ENCODE results near the gene PYGL. TPM values are rescaled to one million over a fixed set of nuclear protein-coding genes. Genes with fewer than 3 reads are reported as not detected.

The PYGL gene
- total RNA-seq, 1 experiment from 2014 or later = 75.6 TPM

- intact Hi-C loops (cut with micrococcal nuclease; ENCODE audit: unreplicated experiment) = loop anchor here (5.0 kb wide), 1 partner anchor 85 kb away; no protein-coding TSS in a partner anchor
Measured at GRCh38 chr14:50862036-50862570, 82.2 kb downstream of the PYGL start.

GRCh38 chr14:50860478-50861086 lies 83.7 kb downstream of the PYGL start:
- intact Hi-C loops (cut with micrococcal nuclease; ENCODE audit: unreplicated experiment) = loop anchor here (1.0 to 5.0 kb wide), 3 partner anchors 83 to 539 kb away; no protein-coding TSS in a partner anchor
- Histone ChIP-seq H3K4me3 (peak overlapping the region; percentile 56; the same call in 1 of the 2 replicates), H4K20me1 (ENCODE audit: insufficient read depth) (no peaks in the 10 kb centered on the region), H3K9me3 (ENCODE audit: insufficient read depth, low read depth) (no peaks in the 10 kb centered on the region), H3K27me3 (ENCODE audit: insufficient read depth, low read depth) (no peaks in the 10 kb centered on the region), H3K79me2 (ENCODE audit: low read depth) (no peaks in the 10 kb centered on the region), H3K9me2 (ENCODE audit: insufficient read depth) (no peaks in the 10 kb centered on the region), H2AFZ (peak overlapping the region; percentile 91), H3F3A (ENCODE audit: insufficient read depth, low read depth) (no peaks in the 10 kb centered on the region), H3K27ac (no peak overlapping the region), H3K36me3 (ENCODE audit: low read depth) (no peaks in the 10 kb centered on the region), H3K4me2 (peak overlapping the region; percentile 98), H3K4me1 (replicated peaks; ENCODE audit: insufficient read depth) (no peaks in the 10 kb centered on the region)
- TF ChIP-seq EZH2 (IDR thresholded peaks at IDR 0.05; ENCODE audit: low read depth) = no peak
- TF ChIP-seq CTCF (conservative IDR thresholded peaks at IDR 0.05) = peak; percentile 78
- no TSS peak for BruUV-seq (replicated peaks)
- ChIA-PET POLR2A (ENCODE audit: unreplicated experiment) (interaction anchor here (0.6 to 0.7 kb wide), 6 partner anchors 29 to 515 kb away, joined by 3 to 6 read pairs (median 4); no protein-coding TSS in a partner anchor), CTCF (interaction anchor here (0.5 to 3.0 kb wide), 16 partner anchors 9 to 807 kb away, joined by 3 to 10 read pairs (median 4); partner anchors contain the start of gene NIN)
- DNase-seq = peak; percentile 64 to 80

More at GRCh38 chr14:50862036-50862570, 82.2 kb downstream of the PYGL start:
- Histone ChIP-seq H3F3A (ENCODE audit: insufficient read depth, low read depth) (no peaks in the 10 kb centered on the region), H2AFZ (no peak overlapping the region), H4K20me1 (ENCODE audit: insufficient read depth) (no peaks in the 10 kb centered on the region), H3K4me3 (no peak overlapping the region), H3K36me3 (ENCODE audit: low read depth) (no peaks in the 10 kb centered on the region), H3K4me1 (replicated peaks; ENCODE audit: insufficient read depth) (no peaks in the 10 kb centered on the region), H3K9me2 (ENCODE audit: insufficient read depth) (no peaks in the 10 kb centered on the region), H3K9me3 (ENCODE audit: insufficient read depth, low read depth) (no peaks in the 10 kb centered on the region), H3K27ac (no peak overlapping the region), H3K79me2 (ENCODE audit: low read depth) (no peaks in the 10 kb centered on the region), H3K4me2 (no peak overlapping the region), H3K27me3 (ENCODE audit: insufficient read depth, low read depth) (no peaks in the 10 kb centered on the region)
- TF ChIP-seq EZH2 (IDR thresholded peaks at IDR 0.05; ENCODE audit: low read depth) (no peak), CTCF (conservative IDR thresholded peaks at IDR 0.05) (no peak)
- ChIA-PET CTCF (interaction anchor here (3.0 kb wide), 1 partner anchor 86 kb away, joined by 10 read pairs; no protein-coding TSS in a partner anchor), POLR2A (ENCODE audit: unreplicated experiment) (interaction anchor here (0.6 kb wide), 1 partner anchor 373 kb away, joined by 6 read pairs; no protein-coding TSS in a partner anchor)
- DNase-seq = no peak
- BruUV-seq (replicated peaks) = no TSS peak

- Histone ChIP-seq H3K79me2 (ENCODE audit: low read depth) (no peaks in the 10 kb centered on the region), H4K20me1 (ENCODE audit: insufficient read depth) (no peaks in the 10 kb centered on the region), H3K36me3 (ENCODE audit: low read depth) (no peaks in the 10 kb centered on the region), H3K4me3 (peak overlapping the region; percentile 56; the same call in 1 of the 2 replicates), H3K27me3 (ENCODE audit: insufficient read depth, low read depth) (no peaks in the 10 kb centered on the region), H3K4me1 (replicated peaks; ENCODE audit: insufficient read depth) (no peaks in the 10 kb centered on the region), H3K4me2 (peak overlapping the region; percentile 98), H2AFZ (no peak overlapping the region), H3K9me3 (ENCODE audit: insufficient read depth, low read depth) (no peaks in the 10 kb centered on the region), H3K9me2 (ENCODE audit: insufficient read depth) (no peaks in the 10 kb centered on the region), H3F3A (ENCODE audit: insufficient read depth, low read depth) (no peaks in the 10 kb centered on the region), H3K27ac (no peak overlapping the region)
- DNase-seq = no peak
- ChIA-PET POLR2A (ENCODE audit: unreplicated experiment) (interaction anchor here (0.6 kb wide), 1 partner anchor 1120 kb away, joined by 3 read pairs; no protein-coding TSS in a partner anchor), CTCF (interaction anchor here (1.7 to 3.0 kb wide), 2 partner anchors 82 to 84 kb away, joined by 5 to 10 read pairs; no protein-coding TSS in a partner anchor)
- no TSS peak for BruUV-seq (replicated peaks)
- no peak for TF ChIP-seq EZH2 (IDR thresholded peaks at IDR 0.05; ENCODE audit: low read depth)
- no peak for TF ChIP-seq CTCF (conservative IDR thresholded peaks at IDR 0.05)
- intact Hi-C loops (cut with micrococcal nuclease; ENCODE audit: unreplicated experiment) = no loop called here
Measured at GRCh38 chr14:50859296-50859624, 85.0 kb downstream of the PYGL start.

Measured in PC-9 (cell line).